Measurements from ENCODE around the gene JUN. TPM values are rescaled to one million over a fixed set of nuclear protein-coding genes. Genes with fewer than 3 reads are reported as not detected.

Gene JUN
- 80.9 and 102 TPM in 2 replicates for total RNA-seq (2014; rRNA removed; shearing (Covaris generic))

GRCh38 chr1:58783993-58784757 lies at the start of gene JUN:
TSS of gene JUN (minus strand) at chr1:58784047. CDS start at chr1:58783070, 977 bp downstream.
- Histone ChIP-seq H3K27ac (peak within 1 kb of the TSS; percentile 99), H3K36me3 (peaks cover 42% of the 10 kb centered on the region), H3K4me3 (peak within 1 kb of the TSS; percentile 64), H3K9me3 (replicated peaks) (no peaks in the 10 kb centered on the region), H3K4me1 (replicated peaks) (peaks cover 32% of the 10 kb centered on the region), H3K27me3 (replicated peaks) (no peaks in the 10 kb centered on the region; the same call in 1 of the 2 replicates)
- DNase-seq (ENCODE audit: low read depth in 1 of 2, low spot score in 2 of 2), result peak; percentile 100

- Histone ChIP-seq H3K4me3 (no peak overlapping the region), H3K36me3 (no peaks in the 10 kb centered on the region), H3K4me1 (replicated peaks) (peaks cover 16% of the 10 kb centered on the region), H3K27me3 (replicated peaks) (no peaks in the 10 kb centered on the region), H3K27ac (no peak overlapping the region), H3K9me3 (replicated peaks) (no peaks in the 10 kb centered on the region)
- DNase-seq (ENCODE audit: low read depth in 1 of 2, low spot score in 2 of 2), result no peak
Observed at GRCh38 chr1:58833166-58833565, 49.3 kb upstream of the JUN start.

- H3K27me3 ChIP-seq (replicated peaks), result no peaks in the 10 kb centered on the region
- no peak overlapping the region for H3K4me3 ChIP-seq
- DNase-seq (ENCODE audit: low read depth in 1 of 2, low spot score in 2 of 2), result no peak
- peaks cover 7% of the 10 kb centered on the region for H3K4me1 ChIP-seq (replicated peaks)
- H3K36me3 ChIP-seq, result no peaks in the 10 kb centered on the region
- H3K9me3 ChIP-seq (replicated peaks), result no peaks in the 10 kb centered on the region
- no peak overlapping the region for H3K27ac ChIP-seq
Observed at GRCh38 chr1:58830291-58830690, 46.4 kb upstream of the JUN start.

- H3K4me1 ChIP-seq (replicated peaks), result peaks cover 7% of the 10 kb centered on the region
- H3K36me3 ChIP-seq, result no peaks in the 10 kb centered on the region
- H3K4me3 ChIP-seq, result no peak overlapping the region
- no peaks in the 10 kb centered on the region for H3K27me3 ChIP-seq (replicated peaks)
- no peak for DNase-seq (ENCODE audit: low read depth in 1 of 2, low spot score in 2 of 2)
- no peaks in the 10 kb centered on the region for H3K9me3 ChIP-seq (replicated peaks)
- H3K27ac ChIP-seq, result no peak overlapping the region
Observed at GRCh38 chr1:58829866-58830265, 46.0 kb upstream of the JUN start.

DNA sequence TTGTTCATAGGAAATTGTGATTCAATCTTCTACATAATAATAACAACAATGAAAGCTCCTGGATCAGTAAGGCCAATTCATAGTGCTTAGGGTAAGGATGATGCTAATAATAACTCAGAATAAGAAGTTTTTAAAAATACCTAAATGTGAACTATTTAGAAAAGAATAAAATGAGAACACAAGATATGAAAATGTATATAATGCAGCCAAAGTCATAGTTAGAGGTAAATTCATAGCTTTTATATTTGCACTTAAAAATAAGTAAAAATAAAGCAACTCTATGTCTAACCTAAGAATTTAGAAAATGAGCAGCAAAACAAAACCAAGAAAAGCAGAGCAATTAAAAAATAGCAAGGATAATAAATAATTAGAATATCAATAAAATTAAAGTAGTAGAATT lies 43.5 kb upstream of the JUN start:
- no peak overlapping the region for H3K27ac ChIP-seq
- H3K27me3 ChIP-seq (replicated peaks), result no peaks in the 10 kb centered on the region
- H3K4me1 ChIP-seq (replicated peaks), result peaks cover 20% of the 10 kb centered on the region
- no peaks in the 10 kb centered on the region for H3K36me3 ChIP-seq
- no peak overlapping the region for H3K4me3 ChIP-seq
- no peaks in the 10 kb centered on the region for H3K9me3 ChIP-seq (replicated peaks)
- no peak for DNase-seq (ENCODE audit: low read depth in 1 of 2, low spot score in 2 of 2)

GRCh38 chr1:58824753-58825389 lies 41.0 kb upstream of the JUN start:
- no peak for DNase-seq (ENCODE audit: low read depth in 1 of 2, low spot score in 2 of 2)
- H3K36me3 ChIP-seq, result no peaks in the 10 kb centered on the region
- no peaks in the 10 kb centered on the region for H3K9me3 ChIP-seq (replicated peaks)
- no peak overlapping the region for H3K27ac ChIP-seq
- peaks cover 23% of the 10 kb centered on the region for H3K4me1 ChIP-seq (replicated peaks)
- no peak overlapping the region for H3K4me3 ChIP-seq
- H3K27me3 ChIP-seq (replicated peaks), result no peaks in the 10 kb centered on the region

DNA sequence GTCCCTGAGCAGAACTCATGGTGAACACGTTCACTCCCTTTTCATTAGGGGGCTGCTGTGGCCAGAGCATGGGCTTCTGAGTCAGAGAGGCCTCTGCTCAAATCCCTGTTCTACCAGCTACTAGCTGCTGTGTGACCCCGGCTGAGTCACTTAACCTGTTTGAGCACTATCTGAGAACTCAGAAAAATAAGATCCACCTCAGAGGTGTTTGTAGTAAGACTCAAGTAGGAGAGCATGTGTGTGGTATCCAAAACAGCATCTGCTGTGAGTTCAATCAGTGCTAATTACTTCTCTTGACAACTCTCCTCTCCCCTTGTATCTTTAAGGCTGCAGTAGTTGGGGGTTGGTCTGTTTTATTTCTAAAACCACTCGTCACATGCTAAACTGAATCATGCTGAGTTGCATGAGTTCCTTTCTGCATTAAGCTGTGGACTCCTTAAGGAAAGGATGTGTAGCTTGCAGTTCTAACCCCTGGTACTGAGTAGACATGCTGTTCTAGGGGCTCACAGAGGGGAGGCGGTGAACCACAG lies 39.7 kb upstream of the JUN start:
- no peaks in the 10 kb centered on the region for H3K36me3 ChIP-seq
- peak; percentile 57 to 62 for DNase-seq (ENCODE audit: low read depth in 1 of 2, low spot score in 2 of 2)
- H3K9me3 ChIP-seq (replicated peaks), result no peaks in the 10 kb centered on the region
- no peak overlapping the region for H3K4me3 ChIP-seq
- H3K27ac ChIP-seq, result no peak overlapping the region; the same call in 1 of the 2 replicates
- H3K27me3 ChIP-seq (replicated peaks), result no peaks in the 10 kb centered on the region
- peaks cover 33% of the 10 kb centered on the region for H3K4me1 ChIP-seq (replicated peaks)

DNA sequence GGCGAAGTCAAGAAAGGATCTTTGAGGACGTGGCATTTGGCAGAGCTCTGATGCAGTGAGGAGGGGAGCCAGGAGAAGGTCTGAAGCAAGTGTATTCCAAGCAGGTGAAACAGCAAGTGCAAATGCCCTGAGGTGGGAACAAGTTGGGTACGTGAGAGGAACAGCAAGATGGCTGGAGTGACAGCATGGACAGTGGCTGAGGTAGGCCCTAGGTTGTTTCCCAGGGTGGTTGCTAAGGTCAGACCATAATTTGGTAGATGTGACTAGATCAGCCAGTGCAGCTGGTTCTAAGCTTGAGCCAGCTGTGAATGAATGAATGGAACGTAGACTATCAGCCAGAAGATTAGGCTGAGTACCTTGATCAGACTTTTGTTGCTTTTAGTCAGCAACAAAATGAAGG lies 37.5 kb upstream of the JUN start:
- Histone ChIP-seq H3K4me1 (replicated peaks) (peaks cover 55% of the 10 kb centered on the region), H3K4me3 (no peak overlapping the region), H3K36me3 (no peaks in the 10 kb centered on the region), H3K9me3 (replicated peaks) (no peaks in the 10 kb centered on the region), H3K27ac (no peak overlapping the region), H3K27me3 (replicated peaks) (no peaks in the 10 kb centered on the region)
- DNase-seq (ENCODE audit: low read depth in 1 of 2, low spot score in 2 of 2), result no peak

DNA sequence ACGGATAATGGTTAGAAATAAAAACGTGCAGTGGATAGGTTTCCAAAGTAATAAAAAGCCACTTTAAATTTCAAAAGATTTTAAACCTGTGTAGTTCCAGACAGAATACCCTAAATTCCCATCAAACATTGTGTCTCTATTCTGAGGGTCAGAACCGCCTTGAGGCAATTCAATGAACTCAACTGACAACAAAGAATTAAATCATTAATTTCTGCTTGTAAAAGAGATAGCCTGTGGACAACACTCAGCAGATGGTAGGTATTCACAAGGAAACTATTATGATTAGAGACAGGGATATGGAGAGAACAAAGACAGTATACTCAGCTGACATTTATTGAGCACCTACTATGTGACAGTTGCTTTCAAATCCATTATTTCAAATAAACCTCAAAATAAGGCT lies 35.1 kb upstream of the JUN start:
- DNase-seq (ENCODE audit: low read depth in 1 of 2, low spot score in 2 of 2), result peak in 1 of 2 experiments; percentile 34
- Histone ChIP-seq H3K36me3 (no peaks in the 10 kb centered on the region), H3K4me3 (no peak overlapping the region), H3K4me1 (replicated peaks) (peaks cover 71% of the 10 kb centered on the region), H3K27me3 (replicated peaks) (no peaks in the 10 kb centered on the region), H3K27ac (peak overlapping the region; percentile 96), H3K9me3 (replicated peaks) (no peaks in the 10 kb centered on the region)

DNA sequence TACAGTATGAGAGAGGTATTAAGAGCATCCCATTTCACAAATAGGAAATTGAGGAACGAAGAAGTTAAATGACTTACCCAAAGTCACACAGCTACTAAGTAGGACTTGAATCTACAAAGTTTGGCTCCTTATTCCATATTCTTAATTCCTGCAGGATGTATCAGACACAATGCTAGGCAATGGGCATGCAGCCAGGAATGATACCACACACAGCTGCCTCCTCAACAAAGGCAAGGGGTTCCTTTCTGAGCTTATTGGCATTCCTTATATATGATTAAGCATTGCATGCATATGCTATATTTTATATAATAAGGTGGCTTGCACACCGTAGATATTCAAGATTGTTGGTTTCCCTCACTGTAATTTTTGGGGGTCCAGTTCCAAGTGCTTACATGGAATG lies 34.2 kb upstream of the JUN start:
- Histone ChIP-seq H3K27ac (peak overlapping the region; percentile 96), H3K36me3 (no peaks in the 10 kb centered on the region), H3K4me1 (replicated peaks) (peaks cover 71% of the 10 kb centered on the region), H3K4me3 (no peak overlapping the region), H3K27me3 (replicated peaks) (no peaks in the 10 kb centered on the region), H3K9me3 (replicated peaks) (no peaks in the 10 kb centered on the region)
- DNase-seq (ENCODE audit: low read depth in 1 of 2, low spot score in 2 of 2), result peak; percentile 92 to 96

- Histone ChIP-seq H3K9me3 (replicated peaks) (no peaks in the 10 kb centered on the region), H3K4me3 (peak overlapping the region; percentile 40; the same call in 1 of the 2 replicates), H3K27ac (peak overlapping the region; percentile 96), H3K36me3 (no peaks in the 10 kb centered on the region), H3K27me3 (replicated peaks) (no peaks in the 10 kb centered on the region), H3K4me1 (replicated peaks) (peaks cover 73% of the 10 kb centered on the region)
- DNase-seq (ENCODE audit: low read depth in 1 of 2, low spot score in 2 of 2), result no peak
Observed at GRCh38 chr1:58816747-58817221, 32.9 kb upstream of the JUN start.

GRCh38 chr1:58816072-58816746 lies 32.4 kb upstream of the JUN start:
- H3K9me3 ChIP-seq (replicated peaks), result no peaks in the 10 kb centered on the region
- H3K27ac ChIP-seq, result peak overlapping the region; percentile 96
- no peaks in the 10 kb centered on the region for H3K27me3 ChIP-seq (replicated peaks)
- H3K4me1 ChIP-seq (replicated peaks), result peaks cover 73% of the 10 kb centered on the region
- H3K4me3 ChIP-seq, result peak overlapping the region; percentile 40
- no peaks in the 10 kb centered on the region for H3K36me3 ChIP-seq
- DNase-seq (ENCODE audit: low read depth in 1 of 2, low spot score in 2 of 2), result peak; percentile 95

DNA sequence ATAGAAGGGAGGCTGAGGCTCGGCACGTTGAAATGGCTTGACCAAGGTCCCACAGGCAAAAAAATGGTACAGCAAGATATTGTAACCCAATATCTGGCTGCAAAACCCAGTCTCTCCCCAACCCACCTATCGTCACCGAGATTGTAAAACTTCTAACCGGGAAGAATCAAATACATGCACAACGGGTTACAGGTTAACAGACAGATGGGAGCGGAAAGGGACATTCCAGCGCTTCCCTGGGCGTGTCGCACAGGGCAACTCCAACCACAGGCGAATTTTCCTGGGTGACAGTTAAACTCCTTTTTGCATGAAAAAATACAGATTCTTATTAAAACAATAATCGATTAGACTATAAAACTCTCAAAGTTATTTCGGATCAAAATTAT lies 31.8 kb upstream of the JUN start:
- DNase-seq (ENCODE audit: low read depth in 1 of 2, low spot score in 2 of 2), result peak in 1 of 2 experiments; percentile 59
- Histone ChIP-seq H3K27me3 (replicated peaks) (no peaks in the 10 kb centered on the region), H3K9me3 (replicated peaks) (no peaks in the 10 kb centered on the region), H3K4me3 (peak overlapping the region; percentile 40), H3K4me1 (replicated peaks) (peaks cover 73% of the 10 kb centered on the region), H3K36me3 (no peaks in the 10 kb centered on the region), H3K27ac (peak overlapping the region; percentile 96)

Data from SJSA1 (cell line).